Measurements from ENCODE around the gene FAM240B.

DNA sequence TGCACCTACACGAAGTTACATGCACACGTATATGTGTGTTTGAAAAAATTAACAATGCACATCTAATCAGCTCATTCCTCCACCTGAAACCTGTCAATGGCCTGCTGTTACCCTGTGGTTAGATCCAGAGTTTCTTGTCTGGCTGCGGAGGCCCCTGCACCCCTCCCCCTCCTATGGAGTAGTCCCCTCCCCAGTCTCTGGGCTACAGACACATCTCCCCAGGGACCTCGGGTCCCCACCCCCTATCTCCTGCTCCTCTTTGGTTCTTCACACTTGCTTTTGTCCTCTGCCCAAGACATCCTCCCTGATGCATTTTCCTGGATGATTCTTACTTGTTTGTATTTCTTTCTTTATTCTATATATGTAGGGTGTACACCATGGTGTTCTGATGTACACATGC is 27.2 kb downstream of the FAM240B start:
- TF ChIP-seq, protein P1, sequence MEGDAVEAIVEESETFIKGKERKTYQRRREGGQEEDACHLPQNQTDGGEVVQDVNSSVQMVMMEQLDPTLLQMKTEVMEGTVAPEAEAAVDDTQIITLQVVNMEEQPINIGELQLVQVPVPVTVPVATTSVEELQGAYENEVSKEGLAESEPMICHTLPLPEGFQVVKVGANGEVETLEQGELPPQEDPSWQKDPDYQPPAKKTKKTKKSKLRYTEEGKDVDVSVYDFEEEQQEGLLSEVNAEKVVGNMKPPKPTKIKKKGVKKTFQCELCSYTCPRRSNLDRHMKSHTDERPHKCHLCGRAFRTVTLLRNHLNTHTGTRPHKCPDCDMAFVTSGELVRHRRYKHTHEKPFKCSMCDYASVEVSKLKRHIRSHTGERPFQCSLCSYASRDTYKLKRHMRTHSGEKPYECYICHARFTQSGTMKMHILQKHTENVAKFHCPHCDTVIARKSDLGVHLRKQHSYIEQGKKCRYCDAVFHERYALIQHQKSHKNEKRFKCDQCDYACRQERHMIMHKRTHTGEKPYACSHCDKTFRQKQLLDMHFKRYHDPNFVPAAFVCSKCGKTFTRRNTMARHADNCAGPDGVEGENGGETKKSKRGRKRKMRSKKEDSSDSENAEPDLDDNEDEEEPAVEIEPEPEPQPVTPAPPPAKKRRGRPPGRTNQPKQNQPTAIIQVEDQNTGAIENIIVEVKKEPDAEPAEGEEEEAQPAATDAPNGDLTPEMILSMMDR (IDR thresholded peaks at IDR 0.05; ENCODE audit: insufficient read depth, low read length, poor library complexity, severe bottlenecking) = no peak
- no peak for TF ChIP-seq EZH2phosphoT487 (conservative IDR thresholded peaks at IDR 0.05; ENCODE audit: low read length)
